NOMO-1 treated with dmso at 0.1 percent for 144 hours (cell line): ENCODE data around the gene ZNF467.

Source experiments
- DNase-seq: peaks from one replicate; lab custom pipeline; 2025; ENCODE audit not compliant: unreplicated experiment; lab: John Stamatoyannopoulos, UW

Gene ZNF467

GRCh38 chr7:149716007-149716931, 57.1 kb downstream of the ZNF467 start:
- DNase-seq, result no peak

- DNase-seq, result no peak
These were observed 57.9 kb downstream of the ZNF467 start for GRCh38 chr7:149715476-149715875.

- DNase-seq, result no peak
These were observed 58.4 kb downstream of the ZNF467 start for GRCh38 chr7:149714910-149715471.
